H1 (cell line): ENCODE measurements around the gene ABCF2.

Source experiments
- FOSL1 ChIP-seq: IDR thresholded peaks from 2 replicates; pipeline ENCODE4 v1.6.1; 2011; ENCODE audit warnings: mild to moderate bottlenecking, low read depth, low read length, moderate library complexity; ENCODE audit not compliant: insufficient read depth
- GABPA ChIP-seq: IDR thresholded peaks from 2 replicates; pipeline ENCODE4 v1.6.1; 2011; ENCODE audit warnings: mild to moderate bottlenecking, low read length, moderate library complexity, borderline replicate concordance; ENCODE audit not compliant: insufficient read depth
- POLR2A ChIP-seq, 2 experiments: IDR thresholded peaks; 1 replicate in 1 of 2; 2 replicates in 1 of 2; pipeline ENCODE4 v1.6.1; 2011; ENCODE audit warnings: low read depth in 2 of 2, low read length in 2 of 2, mild to moderate bottlenecking in 2 of 2; ENCODE audit errors: control extremely low read depth in 1 of 2
- SAP30 ChIP-seq: fragments of 300-600 bp; sonication (generic); IDR thresholded peaks from 2 replicates; pipeline ENCODE4 v1.7.1; 2012; ENCODE audit warnings: low read length, moderate library complexity, mild to moderate bottlenecking, inconsistent platforms; ENCODE audit not compliant: insufficient read depth, insufficient replicate concordance
- SIN3A ChIP-seq, 2 experiments: IDR thresholded peaks in 1 of 2; conservative IDR thresholded peaks in 1 of 2; 2 replicates each; pipeline ENCODE4 v1.6.1; 2011 to 2012; ENCODE audit warnings: low read length in 2 of 2, improper control_type of control experiment in 1 of 2, low read depth in 1 of 2, mild to moderate bottlenecking in 1 of 2
- SP1 ChIP-seq: IDR thresholded peaks from 2 replicates; pipeline ENCODE4 v1.6.1; 2011; ENCODE audit warnings: low read depth, low read length
- SP2 ChIP-seq: IDR thresholded peaks from 2 replicates; pipeline ENCODE4 v1.6.1; 2012; ENCODE audit warnings: mild to moderate bottlenecking, low read length, inconsistent platforms
- TAF1 ChIP-seq: IDR thresholded peaks from 2 replicates; pipeline ENCODE4 v1.6.1; 2011; ENCODE audit warnings: mild to moderate bottlenecking, low read depth, low read length
- TBP ChIP-seq: IDR thresholded peaks from 2 replicates; pipeline ENCODE4 v1.6.1; 2011; ENCODE audit warnings: low read depth, low read length, improper control_type of control experiment
- TCF12 ChIP-seq: IDR thresholded peaks from 2 replicates; pipeline ENCODE4 v1.6.1; 2011; ENCODE audit warnings: low read depth, mild to moderate bottlenecking, low read length
- ZNF274 ChIP-seq: IDR thresholded peaks from 2 replicates; pipeline ENCODE4 v1.7.0; 2012; ENCODE audit warnings: low read length, borderline replicate concordance; ENCODE audit errors: extremely low read depth
- TF ChIP-seq, protein P1 (sequence below), 3 experiments: IDR thresholded peaks; 1 replicate in 2 of 3; 2 replicates in 1 of 3; pipeline versions ENCODE4 v1.5.1 to v1.6.1; 2011; ENCODE audit warnings: low read length in 3 of 3, mild to moderate bottlenecking in 3 of 3, inconsistent platforms in 2 of 3, low read depth in 1 of 3, moderate library complexity in 1 of 3; ENCODE audit not compliant: insufficient read depth in 1 of 3; ENCODE audit errors: control extremely low read depth in 1 of 3
- TF ChIP-seq, protein P2 (sequence below): IDR thresholded peaks from 2 replicates; pipeline ENCODE4 v1.6.1; 2012; ENCODE audit warnings: inconsistent platforms

DNA sequence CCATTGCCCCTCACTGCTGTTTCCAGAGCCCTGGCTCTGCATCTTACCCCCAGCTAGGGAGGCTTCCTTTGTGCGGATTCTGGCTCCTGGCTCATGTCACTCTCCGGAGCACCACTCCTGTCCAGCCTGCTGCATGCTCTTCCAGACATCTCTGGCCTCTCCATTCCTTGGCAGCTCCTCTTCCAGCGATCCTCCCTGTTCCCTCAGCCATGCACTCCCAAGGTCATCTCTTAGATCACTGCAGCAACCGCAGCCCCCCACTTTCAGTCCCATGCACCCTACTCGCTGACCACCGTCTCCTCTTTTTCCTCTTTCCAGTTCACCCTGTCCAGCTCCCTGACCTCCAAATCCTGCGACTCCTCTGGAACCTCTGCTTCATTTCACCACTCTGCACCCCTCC is 28.4 kb upstream of the ABCF2 start:
- TF ChIP-seq TBP (no peak), GABPA (no peak), ZNF274 (no peak), TCF12 (no peak), SP1 (no peak), SIN3A (conservative IDR thresholded peaks at IDR 0.05 in 1 of 2, IDR thresholded peaks at IDR 0.05 in 1 of 2; ENCODE audit: low read depth in 1 of 2, low read length in 2 of 2) (no peak), TAF1 (no peak), SP2 (no peak), FOSL1 (no peak), POLR2A (IDR thresholded peaks at IDR 0.05; ENCODE audit: control extremely low read depth in 1 of 2, low read depth in 2 of 2, low read length in 2 of 2) (no peak), SAP30 (no peak)
- TF ChIP-seq, protein P1, sequence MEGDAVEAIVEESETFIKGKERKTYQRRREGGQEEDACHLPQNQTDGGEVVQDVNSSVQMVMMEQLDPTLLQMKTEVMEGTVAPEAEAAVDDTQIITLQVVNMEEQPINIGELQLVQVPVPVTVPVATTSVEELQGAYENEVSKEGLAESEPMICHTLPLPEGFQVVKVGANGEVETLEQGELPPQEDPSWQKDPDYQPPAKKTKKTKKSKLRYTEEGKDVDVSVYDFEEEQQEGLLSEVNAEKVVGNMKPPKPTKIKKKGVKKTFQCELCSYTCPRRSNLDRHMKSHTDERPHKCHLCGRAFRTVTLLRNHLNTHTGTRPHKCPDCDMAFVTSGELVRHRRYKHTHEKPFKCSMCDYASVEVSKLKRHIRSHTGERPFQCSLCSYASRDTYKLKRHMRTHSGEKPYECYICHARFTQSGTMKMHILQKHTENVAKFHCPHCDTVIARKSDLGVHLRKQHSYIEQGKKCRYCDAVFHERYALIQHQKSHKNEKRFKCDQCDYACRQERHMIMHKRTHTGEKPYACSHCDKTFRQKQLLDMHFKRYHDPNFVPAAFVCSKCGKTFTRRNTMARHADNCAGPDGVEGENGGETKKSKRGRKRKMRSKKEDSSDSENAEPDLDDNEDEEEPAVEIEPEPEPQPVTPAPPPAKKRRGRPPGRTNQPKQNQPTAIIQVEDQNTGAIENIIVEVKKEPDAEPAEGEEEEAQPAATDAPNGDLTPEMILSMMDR (IDR thresholded peaks at IDR 0.05; ENCODE audit: control extremely low read depth in 1 of 3, insufficient read depth in 1 of 3, low read depth in 1 of 3, low read length in 3 of 3), result no peak
- TF ChIP-seq, protein P2, sequence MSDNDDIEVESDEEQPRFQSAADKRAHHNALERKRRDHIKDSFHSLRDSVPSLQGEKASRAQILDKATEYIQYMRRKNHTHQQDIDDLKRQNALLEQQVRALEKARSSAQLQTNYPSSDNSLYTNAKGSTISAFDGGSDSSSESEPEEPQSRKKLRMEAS, result no peak
